UCSD-AML1 (cell line): ENCODE results near the gene HYCC1.

ENCODE experiments used
- DNase-seq: peaks from one replicate; lab custom pipeline; 2025; ENCODE audit not compliant: unreplicated experiment; lab: John Stamatoyannopoulos, UW

Gene HYCC1

DNA sequence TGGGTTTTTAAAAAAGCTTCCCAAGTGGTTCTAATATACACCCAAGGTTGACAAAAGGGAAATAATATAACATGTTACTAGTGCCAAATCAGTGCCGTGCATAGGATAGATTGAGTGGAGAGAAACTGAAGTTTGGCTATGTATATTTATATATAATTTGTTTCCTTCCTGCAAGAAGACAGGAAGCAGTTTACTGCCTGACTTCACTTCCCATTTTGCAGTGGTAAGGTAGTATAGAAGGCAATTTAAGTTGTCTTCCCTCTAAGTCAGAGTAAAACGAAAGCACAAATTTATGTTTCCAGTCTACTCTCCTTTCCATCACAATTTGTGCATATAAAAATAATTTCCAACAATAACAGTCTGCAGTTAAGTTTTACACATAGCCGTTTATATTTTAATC lies 3.4 kb upstream of the HYCC1 start:
- DNase-seq = no peak

DNA sequence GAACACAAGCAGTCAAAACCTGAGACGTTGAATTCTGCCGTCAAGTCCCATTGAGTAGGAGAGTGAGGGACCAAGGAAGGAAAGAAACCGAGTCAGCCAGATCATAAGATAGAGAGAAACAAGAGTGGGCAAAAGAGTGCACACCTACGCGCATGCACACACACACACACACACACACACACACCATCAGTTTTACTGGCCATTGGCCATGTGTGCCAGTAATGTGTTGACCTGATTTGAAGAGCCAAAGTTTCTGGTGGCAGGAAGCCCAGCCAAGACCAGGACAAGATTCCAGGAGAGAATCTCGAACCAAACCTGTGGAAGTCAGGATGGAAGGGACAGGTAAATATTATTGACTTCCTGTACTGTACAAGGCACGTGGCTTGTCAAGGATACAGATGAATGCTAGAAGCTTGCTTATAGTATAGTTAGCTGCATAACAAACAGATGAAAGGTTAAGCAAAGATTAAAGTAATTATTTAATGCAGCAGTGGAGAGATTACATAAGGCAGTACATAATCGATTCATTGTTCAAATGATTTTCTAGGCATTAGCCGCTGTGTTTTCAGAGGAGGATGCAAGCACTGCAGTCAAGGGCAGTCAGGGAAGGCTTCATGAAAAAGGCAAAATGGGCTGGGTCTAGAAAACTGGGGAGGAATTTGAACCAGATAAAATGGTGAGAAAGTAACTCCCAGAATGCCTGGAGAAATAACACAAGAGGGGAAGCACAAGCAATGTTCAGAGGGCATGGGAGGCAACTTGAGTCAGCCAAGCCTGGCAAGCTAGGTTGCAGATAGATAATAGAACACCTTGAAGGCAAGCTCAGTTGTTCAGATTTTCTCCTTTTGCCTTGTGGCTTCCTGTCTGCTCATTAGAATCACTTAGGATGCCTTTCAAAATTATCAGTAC lies 2.7 kb upstream of the HYCC1 start:
- no peak for DNase-seq

DNA sequence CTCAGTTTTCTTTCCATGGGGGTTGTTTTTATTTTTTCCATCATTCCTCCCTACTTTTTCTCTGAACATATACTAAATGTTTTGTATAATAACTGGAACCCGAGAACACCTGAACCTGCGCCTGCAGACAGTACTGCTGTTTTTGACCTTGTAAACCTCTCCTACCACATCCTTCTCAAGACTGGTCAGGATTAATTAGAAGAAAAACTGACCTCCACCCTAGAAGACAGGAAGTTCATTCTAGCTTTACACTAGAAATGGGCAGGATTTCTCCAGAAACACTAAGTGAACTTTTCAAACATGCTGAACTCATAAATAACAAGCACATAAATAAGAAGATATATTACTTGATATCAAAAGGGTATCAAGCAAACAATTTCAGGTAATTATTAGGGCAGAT lies 751 bp upstream of the HYCC1 start:
- no peak for DNase-seq

DNA sequence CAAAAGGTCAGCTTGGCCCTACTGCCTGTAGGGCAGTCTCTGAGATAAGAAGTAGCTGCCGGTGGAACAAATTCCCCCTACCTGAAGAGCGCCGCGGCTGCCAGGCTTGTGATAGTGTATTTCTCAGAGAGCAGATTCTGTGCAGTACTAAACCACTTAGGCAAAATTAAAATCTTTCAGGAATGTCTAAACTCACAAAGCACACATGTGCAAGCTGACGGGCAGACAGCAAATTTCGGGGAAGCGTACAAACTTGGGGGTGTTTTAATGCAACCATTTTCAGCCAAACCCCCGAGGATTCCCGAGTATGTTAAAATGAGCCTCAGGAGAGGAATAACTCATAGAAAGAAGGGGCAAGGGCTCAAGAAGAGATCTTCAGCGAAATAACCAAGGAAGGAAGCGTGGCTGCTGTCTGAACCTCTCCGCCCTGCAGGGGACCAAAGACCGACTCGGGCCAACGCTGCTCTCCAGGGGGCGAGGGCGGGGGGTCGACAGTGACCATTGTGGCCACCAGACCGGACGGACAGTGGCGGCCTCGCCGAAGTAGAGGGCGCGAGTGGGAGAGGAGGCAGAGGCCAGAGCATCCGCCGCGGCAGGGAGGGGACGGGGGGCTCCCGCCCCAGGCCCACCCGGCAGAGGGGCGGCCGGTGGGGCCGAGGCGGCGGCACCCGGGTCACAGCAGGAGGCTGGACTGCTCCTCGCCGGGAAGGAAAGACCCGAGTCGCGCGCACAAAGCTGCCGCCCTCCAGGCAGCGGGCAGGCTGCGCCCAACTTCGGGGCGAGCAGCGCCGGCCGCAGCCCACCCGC lies 819 bp downstream of the HYCC1 start:
- peak; percentile 22 for DNase-seq

DNA sequence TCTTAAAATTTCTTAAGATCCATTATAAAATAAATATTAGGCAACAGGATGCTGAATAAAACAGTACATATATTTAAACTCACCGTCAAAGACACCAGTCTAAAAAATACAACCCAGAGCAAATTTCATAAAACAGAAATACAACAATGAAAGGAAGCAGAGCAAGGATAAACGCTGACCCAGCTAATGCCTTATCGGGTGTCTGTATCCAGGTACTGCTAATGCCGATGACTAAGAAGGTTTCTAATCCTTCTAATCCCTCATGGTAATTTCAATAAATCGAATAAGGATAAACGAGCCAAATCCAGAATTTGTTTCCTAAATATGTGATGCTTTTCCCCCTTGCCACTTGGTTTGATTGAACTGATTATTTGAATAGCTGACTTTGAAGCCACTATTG lies 1.7 kb downstream of the HYCC1 start:
- DNase-seq = no peak

DNA sequence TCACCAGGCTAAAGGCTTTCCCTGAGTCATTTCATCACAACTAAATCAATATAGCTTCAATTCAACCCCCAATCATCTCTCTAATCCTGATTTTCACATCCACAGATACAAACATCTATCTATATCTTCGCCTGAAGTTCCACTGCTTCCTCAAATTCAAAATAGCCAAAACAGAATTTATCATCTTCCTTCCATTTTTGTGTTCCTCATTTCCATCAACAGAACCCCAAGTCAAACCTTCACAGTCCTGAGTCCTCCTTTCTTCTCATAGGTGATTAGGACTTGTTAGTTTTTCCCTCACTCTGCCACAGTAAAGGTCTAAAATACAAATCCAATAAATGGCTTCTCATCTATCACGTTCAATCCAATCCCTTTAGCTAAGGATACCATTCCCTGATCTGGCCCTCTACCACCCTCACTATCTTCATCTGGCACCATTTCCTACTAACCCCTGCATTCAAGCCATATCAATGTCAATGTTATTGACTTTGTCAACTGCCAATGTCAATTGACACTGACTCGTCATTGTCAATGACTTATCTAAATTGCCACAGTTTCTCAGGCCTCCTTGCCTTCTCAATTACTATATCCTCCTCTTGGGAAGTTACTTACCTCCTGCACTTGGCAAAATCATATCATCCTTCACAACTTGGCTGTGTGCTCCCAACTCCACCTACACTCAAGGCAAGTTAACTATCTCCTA lies 2.6 kb downstream of the HYCC1 start:
- no peak for DNase-seq

DNA sequence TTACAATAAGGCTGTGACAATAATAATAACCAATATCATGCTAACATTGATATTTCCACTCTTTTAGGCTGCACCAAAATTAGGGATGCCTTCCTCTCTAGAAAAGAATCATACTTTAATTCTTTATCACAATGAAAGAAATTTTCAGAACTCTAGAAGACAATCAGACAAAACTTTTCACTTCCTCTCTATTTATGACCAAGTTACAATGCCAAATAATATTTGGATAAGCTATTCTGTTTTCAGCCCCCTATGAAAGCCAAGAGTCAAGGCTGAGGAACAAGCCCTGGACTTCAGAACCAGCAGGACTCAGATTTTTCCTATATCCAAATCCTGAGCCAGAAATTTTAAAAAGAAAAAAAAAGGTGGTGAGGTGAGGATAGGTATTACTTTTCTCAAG lies 4.6 kb downstream of the HYCC1 start:
- DNase-seq = no peak

DNA sequence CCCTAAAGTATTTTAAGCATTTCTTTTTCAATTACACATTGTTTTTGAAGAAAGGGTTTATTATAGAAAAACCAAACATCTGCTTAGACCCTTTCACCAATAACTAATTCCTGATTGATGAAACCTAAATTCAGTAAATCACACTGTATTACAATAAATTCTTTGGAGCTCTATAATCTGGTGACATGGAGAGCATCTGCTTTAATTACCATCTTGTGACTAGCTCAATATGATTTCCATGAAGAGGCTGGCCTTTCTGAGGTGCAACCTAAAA lies 9.7 kb downstream of the HYCC1 start:
- DNase-seq = no peak

DNA sequence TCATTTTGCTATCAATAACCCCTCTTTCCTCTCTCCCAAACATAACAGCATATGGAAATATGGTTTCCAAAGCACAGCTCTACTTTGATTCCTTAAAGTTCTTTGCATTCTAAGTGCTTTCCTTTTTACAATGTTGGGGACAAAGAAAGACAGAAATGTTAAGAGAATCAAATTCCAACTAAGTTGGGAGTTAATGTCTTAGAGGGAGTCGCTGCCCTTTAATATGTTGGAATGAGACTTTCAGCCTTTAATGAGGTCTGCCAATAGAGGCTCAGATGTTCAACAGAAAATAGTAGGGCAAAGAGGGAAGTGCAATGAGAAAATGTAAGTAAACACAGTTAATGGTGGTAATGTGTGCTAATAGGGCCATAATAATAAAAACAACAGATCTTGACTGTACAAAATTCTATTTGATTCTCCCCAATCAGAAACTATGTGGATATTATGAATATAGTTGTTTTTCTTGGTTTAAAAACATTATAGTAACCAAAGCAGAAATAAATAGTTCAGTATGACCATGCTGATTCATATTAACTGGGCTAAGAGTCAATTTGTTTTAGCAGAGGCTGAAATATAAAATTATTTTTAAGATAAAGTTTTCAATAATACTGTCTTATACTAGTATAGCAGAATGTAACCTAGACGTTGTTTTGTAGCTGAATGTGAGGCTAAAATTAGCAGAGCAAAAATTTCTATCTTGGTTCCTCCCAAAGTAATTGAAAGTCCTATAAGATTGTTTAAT lies 10.3 kb downstream of the HYCC1 start:
- DNase-seq = no peak

DNA sequence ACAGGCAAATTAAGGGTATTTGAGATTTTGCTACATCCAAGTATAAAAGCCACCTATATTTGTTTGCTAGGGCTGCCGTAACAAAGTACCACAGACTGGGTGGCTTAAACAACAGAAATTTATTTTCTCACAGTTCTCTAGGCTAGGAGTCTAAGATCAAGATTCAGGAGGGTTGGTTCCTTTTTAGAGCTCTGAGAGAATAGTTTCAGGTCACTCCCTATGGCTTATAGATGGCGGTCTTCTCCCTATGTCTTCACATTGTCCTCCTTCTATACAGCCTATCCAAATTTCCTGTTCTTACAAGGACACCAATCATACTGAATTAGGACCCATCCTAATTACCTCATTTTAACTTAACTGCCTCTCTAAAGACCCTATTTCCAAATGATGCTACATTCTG lies 11.2 kb downstream of the HYCC1 start:
- no peak for DNase-seq

DNA sequence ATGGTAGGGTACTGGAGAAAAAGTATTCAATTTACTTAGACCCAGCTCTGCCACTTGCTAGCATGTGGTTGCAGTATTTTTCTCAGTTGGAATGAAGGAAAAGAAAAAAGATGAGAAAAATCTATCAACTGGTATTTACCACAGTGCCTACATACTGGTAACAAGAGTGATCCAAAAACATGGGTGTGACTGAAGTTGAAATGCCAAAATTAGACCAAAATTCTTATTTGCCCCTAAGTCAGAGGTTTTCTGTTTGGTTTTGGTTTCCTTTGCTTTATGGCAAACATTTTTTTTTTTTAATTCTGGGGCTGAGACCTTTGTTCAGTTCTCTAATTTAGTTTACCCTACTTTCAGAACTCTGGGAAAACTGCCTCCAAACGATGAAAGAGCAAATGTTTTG lies 12.3 kb downstream of the HYCC1 start:
- no peak for DNase-seq

DNA sequence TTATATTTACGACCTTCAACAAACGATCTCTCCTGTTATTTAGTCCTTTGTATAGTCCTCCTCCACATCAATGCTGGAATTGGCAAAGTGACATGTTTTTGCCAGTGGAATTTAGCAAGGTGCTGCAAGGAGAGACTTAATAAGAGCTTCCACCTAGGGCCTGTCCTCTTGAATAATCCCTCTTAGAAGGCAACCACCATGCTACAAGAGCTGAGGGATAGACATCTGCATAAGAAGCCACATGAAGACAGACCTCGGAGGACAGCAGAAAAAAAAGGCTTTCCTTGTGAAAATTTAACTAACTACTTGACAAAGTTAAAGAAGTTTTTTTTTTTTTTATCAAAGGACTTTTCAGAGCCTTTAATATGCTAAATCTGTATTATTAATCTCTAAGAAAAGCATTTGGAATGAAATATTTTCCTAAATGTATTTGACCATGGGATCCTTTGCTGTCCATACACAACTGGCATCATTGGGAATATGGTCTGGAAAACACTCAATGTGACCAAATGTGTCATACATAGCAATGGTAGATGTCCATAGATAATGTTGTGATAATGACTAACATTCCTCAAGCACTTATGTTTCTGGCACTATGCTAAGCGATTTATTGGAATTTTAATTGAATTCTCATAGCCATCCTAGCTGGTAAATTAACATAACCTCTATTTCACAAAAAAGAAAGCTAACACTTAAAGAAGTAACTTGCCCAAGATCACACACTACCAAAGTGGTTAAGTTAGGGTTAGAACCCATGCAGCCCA lies 13.2 kb downstream of the HYCC1 start:
- no peak for DNase-seq

DNA sequence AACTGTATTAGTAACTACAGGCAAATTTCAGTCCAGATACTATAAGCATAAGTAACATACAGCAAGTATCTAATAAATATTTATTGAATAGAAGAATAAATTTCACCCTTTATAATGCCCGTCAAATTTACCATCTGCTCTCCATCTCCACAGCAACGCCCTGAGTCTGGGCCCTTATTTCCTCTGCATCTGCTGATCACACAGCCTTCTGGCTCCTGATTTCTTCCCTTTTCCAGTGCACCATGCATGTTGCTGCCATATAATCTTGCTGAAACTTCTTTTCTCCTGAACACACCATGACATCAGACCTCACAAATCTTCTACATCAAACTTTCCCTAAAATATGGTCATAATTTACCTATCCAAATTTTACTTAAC lies 15.4 kb downstream of the HYCC1 start:
- DNase-seq = no peak

DNA sequence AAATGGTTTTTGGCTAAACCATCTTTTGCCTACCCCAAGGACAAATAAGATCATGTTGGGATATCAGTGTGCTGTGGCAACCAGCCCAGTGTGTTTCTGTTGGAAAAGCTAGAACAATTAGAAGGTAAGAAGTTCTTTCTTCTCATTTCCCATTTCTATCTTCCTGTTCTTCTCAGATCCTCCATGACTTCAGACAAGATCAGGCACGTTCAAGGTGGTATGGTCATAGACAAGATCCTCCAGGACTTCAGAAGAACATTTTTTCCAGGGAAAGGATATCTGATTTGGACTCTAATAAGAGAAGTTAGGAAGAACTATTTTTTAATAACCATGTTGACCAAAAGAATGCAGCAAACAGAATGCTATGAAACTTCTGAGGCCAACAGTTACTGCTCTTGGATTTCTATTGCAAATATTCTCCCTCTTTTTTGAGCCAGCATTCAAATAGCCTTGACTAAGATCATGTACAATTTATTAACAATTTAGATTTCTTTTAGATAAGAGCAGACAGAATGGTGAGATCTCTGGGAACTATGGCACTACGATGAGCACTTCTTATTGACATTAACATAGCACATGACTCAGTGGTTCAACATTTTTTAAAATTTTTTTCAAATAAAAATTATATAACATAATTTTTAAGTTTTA lies 15.9 kb downstream of the HYCC1 start:
- no peak for DNase-seq

DNA sequence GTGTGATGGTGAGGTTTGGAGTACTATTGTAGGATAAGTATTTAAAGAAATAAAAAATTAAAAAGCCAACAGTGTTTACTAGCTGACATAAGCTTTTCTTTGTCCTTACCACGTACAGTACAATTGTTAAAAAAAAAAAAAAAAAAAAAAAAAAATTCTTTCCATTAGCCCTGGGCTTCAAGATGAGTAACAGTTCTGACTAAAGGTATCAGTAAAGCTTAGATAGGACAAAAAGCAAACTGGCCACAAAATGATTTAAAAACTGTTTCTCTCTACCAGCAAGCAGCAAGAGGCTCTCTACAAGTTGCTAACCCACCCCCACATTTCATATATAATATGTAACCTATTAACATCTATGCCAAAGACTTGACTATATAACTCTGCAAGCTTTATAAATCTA lies 17.5 kb downstream of the HYCC1 start:
- no peak for DNase-seq

DNA sequence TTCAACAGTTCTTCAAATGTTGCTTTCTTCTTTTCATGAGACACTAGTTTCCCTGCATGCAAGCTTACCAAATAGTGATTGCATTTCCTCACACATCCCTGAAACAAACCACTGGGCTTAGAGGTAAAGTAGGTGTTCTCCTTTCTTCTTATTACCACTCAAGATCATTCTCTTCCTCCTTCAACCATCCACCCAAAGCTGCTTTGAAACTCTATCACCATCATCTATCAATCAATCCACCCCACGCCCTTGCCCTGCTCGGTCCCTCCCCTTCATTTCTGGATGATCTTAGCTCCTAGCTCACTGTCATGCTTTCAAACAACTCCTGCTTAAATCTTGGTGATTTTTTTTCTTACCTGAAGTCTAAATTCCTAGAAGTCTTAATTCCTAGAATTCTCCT lies 18.9 kb downstream of the HYCC1 start:
- no peak for DNase-seq

DNA sequence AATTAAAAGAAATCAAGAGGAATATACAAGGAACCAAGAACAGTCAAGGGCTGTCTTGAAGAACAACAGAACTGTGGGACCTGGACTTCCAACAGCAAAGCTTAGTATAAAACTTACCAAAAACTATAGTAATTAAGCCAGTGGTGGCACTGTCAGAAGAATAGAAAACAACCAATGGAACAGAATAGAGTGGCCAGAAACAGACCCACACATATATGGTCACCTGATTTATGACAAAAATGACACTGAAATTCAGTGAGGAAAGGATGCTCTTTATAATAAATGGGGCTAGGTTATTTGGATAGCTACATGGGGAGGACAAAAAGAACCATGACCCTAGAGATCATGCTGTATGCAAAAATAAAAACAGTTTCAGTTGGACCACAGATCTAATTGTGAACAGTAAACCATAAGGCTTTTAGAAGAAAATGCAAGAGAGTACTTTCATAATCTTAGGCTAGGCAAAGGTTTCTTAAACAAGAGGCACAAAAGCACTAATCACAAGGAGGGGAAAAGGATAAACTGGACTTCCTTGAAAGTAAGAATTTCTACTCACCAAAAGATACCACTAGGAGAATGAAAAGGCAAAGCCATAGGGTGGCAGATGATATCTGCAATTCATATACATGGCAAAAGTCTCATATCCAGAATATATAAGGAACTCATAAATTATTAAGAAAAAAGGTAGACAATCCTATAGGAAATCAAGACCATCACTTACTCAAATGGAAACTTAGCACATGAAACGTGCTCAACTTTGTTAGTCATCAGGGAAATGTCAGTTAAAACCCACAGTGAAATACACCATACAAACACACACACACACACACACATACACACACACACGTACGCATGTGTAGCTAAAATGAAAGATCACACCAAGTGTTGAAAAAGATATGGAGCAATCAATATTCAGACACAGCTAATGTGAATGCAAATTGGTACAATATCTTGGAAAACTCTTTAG lies 20.8 kb downstream of the HYCC1 start:
- DNase-seq = no peak

DNA sequence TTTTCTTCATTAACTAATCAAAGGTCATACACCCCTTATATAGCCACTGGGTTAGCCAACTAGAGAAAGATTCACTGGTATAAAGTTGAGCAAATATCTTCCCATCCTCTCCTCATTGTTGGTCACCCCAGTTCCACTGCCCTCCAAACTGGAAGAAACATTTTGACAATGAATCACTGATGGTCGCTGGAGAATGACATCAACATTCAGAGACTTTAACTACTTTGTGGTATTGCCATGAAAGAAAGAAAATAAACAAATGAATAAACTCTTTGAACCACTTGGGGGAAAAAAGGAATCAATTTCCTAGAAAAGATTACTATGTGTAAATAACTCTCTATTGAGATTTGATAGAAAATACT lies 23.4 kb downstream of the HYCC1 start:
- no peak for DNase-seq
